GM12892 (cell line): Measurements from ENCODE around the gene SLC39A10.

Experiments
- POLR2A ChIP-seq: IDR thresholded peaks from 2 replicates; pipeline ENCODE4 v1.6.1; 2011; ENCODE audit warnings: low read depth, low read length, control low read depth
- POLR2AphosphoS5 ChIP-seq: IDR thresholded peaks from 2 replicates; pipeline ENCODE4 v1.6.1; 2011; ENCODE audit warnings: low read depth, low read length, control low read depth

DNA sequence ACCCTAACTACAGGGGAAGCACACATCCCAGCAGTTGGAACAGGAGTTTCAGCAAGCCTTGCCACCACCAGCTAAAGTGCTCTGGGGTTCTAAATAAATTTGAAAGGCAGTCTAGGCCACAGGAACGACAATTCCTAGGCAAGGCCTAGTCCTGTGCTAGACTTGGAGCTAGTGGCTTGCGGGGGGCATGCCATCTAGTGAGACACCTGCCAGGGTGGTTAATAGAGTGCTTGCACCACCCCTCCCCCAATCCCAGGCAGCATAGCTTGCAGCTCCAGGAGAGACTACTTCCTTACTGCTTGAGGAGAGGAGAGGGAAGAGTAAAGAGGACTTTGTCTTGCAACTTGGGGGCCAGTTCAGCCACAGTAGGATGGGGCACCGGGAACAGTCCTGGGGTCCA, 101.8 kb downstream of the SLC39A10 start:
- no peak for TF ChIP-seq POLR2AphosphoS5
- TF ChIP-seq POLR2A, result no peak
